Activated CD4-positive, alpha-beta T cell treated with anti-CD3 and anti-CD28 coated beads for 4 hours (primary cell): ENCODE results near the gene MFAP4.
A peak's percentile ranks its signal among the peaks of the same experiment; 100 is the strongest.

Source experiments
- DNase-seq, 2 donors: peaks; one replicate each; pipeline ENCODE4 v3.0.0-alpha.2; 2020

Gene MFAP4

DNA sequence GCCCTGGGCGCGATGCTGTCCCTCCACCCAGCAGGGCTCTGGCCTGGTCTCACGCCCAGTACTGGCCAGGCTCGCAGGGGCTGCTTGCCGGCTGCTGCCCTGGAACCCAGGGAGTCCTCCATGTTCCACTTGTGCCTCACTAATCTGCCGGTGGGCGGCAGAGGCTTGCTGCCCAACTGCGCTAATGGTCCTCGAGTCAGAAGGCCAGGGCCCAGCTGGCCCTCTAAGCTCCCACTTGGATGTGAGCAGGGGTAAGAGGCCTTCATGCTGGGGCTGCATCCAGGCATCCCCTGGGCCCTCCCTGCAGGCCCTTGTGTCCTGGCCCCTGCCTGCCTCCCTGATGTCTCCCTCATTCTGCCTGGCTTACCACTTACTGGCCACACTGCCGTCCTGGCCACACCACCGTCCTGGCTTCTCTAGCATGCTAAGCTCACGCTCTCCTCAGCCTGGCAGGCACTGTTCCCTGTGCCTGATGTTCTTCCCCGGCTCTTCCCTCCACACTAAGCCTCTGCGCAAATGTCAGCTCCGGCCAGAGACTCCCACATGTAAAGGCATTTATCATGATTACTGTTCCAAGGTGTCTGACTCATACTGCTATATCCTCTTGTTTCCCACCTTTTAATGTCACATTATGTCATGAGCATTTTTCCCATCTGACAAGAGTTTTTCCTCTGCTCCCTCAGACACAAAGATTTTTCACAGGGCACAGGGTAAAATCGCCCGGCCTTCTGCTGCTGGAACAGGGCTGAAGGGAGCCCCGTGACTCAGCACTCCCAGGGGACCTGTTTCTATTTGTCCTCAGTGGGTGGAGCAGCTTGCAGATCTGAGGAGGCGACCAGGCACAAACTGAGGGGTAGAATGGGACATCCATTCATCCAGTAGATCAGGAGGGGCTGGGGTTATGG is 40.4 kb downstream of the MFAP4 start:
- no peak for DNase-seq

DNA sequence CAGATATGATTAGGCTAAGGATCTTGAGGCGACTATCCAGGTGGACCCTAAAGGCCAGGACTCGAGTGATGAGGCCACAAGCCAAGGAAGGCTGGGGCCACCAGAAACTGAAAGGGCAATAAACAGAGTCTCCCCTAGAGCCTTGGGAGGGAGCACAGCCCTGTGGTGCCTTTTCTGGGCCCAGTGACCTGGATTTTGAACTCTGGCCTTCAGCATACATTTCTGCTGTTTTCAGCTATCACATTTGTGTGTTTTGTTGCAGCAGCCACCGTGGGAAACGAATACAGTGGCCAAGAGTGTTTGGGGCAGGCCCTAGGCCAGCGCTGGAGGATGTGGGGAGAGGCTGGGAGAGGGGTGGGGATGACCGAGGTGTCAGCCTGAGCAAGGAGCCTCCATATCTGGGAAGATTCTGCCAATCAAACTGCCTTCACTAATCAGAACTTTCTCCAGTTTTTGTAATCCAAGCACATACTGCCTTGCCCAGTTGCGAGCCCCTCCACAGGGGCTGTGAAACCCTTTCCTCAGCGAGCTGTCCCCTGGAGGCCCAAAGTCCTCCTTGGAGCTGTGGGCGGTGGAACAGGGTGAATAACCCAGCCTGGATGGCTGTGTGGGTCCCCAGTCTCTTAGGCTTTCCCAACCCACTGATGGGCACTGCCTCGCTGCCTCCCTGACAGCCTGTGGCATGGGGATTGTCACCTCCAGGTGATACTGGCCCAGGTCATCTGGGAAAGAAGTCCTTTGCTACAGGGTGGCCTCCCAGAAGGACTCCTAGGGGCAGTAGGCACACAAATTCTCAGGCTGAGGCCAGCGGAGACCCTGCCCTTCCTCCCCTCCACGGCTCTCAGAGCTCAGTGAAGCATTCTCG is 41.3 kb downstream of the MFAP4 start:
- no peak for DNase-seq

GRCh38 chr17:19345067-19345460 is 41.9 kb downstream of the MFAP4 start:
- no peak for DNase-seq

GRCh38 chr17:19344311-19345066 is 42.5 kb downstream of the MFAP4 start:
- no peak for DNase-seq

GRCh38 chr17:19343671-19344151 is 43.3 kb downstream of the MFAP4 start:
- no peak for DNase-seq

DNA sequence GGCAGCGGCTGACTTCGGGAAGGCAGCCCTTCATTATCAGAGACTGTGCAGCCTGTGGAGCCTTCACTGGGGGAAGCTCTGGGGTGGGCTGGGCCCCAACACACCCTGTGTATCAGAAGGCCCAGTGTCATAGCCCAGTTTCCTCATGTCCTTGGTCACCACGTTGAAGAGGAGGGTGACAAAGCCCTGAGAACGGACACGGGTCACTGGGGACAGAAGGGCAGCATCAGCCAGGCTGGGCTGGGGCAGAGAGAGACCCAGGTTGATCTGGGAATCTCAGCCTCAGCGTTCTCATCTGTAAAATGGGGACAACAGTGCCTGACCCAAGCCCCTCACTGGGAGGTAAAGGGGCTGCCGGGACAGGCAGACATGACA is 43.7 kb downstream of the MFAP4 start:
- no peak for DNase-seq

GRCh38 chr17:19342611-19343255 is 44.3 kb downstream of the MFAP4 start:
- no peak for DNase-seq

DNA sequence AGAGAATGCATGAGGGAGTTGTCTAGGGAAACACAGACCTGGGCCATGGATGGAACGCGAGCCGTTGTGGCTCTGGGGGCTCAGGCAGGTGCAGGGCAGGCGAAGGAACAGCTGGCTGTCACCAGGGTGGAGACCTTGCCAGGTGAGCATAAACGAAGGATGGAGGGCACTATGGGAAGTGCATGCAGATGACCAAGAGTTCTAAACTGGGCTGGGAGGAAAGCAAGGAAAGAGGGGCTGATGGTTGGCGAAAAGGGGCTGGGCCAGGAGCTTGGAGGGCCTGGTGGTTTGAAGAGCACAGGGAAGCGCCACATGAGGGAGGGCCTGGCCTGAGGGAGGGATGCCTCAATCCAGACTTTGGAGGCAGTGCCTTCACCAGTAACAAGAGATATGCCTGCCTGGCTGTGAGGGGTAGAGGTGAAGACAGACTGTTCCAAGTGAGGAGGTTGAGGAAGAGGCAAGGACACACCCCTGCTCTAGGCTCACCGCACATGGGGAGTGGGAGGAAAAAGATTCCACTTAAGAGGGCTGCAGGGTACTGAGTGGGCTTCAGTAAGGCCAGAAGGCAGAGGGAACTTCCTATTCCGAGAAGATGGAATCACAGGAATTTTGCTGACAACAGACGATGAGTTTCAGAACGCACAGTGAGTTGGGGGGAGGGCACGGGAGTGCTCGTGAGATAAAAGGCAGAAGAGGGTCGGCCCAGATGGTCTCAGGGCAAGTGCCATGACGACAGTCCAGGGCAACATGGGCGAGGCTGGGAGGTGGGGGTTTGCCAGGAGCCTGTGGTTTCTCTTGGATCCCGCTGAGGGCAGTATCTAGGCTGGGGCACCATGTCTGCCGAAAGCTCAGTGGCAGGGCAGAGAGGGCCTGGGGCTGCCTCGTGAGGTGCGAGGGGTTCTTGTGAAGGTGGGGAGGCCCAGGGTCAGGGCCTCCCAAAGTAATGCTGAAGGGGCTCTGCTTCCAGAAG is 45.1 kb downstream of the MFAP4 start:
- DNase-seq: no peak

DNA sequence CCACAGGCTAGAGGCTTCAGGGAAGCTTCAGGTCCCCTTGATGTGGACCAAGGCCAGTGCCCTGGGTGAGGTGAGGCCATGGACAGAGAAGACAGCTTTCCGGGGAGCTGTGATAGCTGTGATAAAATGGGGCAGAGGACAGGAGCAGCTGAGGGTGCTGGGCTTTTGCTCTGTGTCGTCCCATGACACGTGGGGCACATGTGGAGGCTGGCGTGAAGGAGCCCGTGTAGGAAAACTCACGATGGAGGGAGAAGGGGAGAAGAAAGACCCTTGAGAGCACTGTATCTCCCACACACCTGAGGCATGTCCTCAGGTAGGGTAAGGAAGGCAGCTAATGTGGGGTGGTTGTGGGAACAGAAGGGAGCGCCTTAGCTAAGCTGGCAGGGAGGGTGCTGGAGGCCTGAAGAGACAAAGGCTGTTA is 45.8 kb downstream of the MFAP4 start:
- DNase-seq: no peak

DNA sequence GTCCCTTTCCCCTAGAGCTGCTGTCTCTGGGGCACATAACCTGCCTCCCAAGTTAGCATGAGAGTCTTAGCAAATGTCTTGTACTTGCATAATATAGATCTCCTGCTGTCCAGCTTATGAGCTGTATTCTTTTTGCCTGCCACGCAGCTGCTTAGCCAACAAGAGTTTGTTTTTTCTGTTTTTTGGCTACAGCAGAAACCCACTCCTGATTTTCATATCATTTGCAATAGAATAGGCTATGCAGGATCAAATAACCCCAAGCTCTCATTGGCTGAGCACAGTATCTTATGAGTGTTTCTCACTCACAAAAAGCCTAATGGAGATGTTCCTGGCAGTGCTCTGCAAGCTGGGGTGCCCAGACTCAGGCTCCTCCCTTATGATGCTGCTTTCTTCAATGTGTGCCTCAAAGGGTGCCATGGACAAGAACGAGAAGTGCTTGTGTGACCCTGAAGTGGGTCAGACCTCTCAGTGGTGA is 47.6 kb downstream of the MFAP4 start:
- no peak for DNase-seq

DNA sequence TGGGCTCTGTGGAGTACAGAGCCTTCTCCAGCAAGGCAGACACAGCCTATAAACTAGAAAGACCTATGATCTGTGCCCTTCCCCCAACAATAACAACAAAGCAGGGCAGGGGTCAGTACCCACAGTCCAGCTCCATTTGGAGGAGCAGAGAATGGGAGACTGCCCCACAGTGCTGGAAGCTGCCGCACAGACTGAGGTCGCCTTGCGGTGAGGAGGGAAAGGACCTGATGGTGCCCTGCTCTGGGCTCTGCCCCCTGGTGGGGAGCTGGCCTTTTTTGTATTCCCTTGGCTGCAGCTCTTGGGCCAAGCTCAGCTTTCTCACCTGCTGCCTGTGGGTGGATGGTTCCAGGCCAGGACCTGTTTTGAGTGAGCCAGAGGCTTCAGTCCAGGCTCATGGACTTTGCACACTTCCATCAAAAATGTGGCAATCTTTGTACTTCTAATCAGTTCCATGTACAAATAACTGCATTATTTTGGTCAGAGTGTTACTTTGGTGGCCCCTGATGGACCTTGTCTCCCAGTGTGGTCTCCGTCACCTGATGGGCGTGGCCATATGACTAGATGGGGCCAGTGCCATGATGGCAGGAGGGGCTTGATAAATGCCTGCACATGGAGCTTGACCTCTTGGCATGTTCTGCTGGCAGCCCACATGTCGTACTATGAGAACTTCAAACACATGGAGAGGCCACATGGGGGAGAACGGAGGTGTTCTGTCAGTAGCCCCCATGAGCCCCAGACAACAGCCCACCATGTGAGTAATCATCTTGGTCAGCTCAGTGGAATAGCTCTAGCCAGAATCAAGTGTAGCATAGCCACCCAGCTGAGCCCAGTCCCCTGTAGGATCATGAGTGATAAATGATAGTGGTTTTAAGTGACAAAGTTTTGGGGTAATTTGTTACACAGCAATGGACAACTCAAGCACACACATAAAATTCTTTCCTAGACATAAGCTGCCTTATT is 48.7 kb downstream of the MFAP4 start:
- DNase-seq: peak; percentile 59 to 65

GRCh38 chr17:19337712-19338023 is 49.3 kb downstream of the MFAP4 start:
- DNase-seq: no peak

DNA sequence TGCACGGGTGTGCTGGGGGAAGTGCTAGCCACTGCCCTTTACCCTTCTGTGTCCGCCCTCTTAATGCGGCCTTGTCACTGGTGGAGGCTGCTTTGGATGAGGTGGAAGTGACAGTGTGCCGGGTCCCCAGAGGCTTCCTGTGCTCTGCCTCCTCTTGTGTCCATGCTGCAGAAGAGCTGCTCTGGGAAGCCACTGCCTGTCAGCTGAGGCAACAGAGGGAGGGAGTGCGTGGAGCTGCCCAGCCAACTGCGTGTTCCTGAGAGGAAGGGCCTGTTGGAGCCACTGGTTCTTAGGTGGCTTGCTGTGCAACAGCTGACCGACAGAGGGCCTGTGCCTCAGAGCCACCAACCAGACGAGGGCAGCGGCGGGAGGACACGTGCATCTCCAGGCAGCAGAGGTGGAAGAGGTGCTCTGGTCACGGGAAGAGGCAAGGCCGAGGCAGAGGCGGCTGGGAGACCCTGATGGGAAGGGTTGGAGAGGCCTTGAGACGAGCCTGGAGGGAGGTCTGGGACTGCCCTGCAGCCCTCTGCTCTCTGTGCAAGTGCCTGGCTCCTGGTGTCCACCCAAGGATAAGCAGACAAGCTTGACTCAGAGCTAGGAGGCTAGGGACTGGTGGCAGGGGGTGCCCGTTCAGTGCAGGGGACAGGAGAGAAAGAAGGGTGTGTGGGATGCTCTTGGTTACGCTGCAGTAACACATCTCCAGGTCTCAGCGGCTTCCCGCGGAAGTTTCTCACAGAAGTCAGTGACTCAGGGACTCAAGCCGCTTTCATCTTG is 49.9 kb downstream of the MFAP4 start:
- no peak for DNase-seq

DNA sequence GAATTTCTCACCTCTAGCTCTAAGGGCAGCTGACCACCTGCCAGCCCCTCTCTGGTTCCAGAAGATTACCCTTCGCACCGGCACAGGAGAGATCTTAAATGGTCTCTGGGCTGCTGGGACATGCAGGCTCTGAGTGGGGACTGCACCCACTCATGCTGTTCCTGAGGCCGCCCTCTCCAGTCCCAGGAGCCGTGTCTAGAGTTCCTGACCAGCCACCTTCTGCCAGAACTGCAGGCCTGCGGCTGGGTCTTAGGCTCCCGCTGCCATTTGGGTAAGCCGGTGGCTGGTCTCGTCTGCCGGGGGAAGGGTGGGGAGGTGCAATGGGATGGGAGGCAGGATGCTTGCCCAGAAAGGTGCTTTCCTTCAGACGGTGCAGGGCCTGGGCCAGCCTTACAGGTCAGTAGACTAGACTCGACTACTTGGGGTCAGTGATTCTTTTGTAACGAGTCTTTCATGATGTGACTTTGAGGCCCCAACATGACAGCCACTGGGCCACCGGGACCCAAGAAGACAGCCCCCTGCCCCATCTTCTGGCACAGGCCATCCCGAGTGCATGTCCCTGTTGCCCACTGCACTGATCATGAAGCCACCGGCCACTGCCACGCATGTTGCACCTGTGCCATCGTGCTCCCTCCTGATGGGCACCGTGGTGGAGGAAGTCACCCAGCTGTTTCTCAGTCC is 50.9 kb downstream of the MFAP4 start:
- no peak for DNase-seq

- no peak for DNase-seq
These were observed 52.7 kb downstream of the MFAP4 start for GRCh38 chr17:19334331-19334730.

DNA sequence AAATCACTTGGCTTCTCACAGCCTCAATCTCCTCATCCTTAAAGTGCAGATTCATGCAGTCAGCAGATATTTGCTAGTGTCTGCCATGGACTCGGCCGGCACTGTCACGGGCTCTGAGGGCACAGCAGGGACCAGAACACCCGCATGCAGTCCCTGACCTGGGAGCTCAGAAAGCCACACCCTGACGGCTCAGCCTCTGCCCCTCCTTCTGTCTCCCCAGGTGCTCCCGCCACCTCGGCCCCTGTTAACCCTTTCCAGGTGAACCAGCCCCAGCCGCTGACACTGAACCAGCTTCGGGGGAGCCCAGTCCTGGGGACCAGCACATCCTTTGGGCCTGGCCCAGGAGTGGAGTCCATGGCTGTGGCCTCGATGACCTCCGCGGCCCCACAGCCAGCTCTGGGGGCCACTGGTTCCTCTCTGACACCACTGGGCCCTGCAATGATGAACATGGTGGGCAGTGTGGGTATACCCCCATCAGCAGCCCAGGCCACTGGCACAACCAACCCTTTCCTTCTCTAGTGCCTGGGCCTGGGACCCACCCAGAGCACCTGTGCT is 53.2 kb downstream of the MFAP4 start:
- DNase-seq: no peak
